HepG2 (cell line): Measurements from ENCODE around the gene OSGIN1. TPM values are rescaled to one million over a fixed set of nuclear protein-coding genes. Genes with fewer than 3 reads are reported as not detected.

Experiments
- ADNP ChIP-seq: sonication (generic); formaldehyde crosslinking; IDR thresholded peaks from 2 replicates; pipeline ENCODE4 v1.4.0; 2020; ENCODE audit warnings: missing genetic modification reagents
- AGO2 ChIP-seq: fragments of 200-400 bp; formaldehyde crosslinking; optimal IDR thresholded peaks from 2 replicates; pipeline ENCODE3; 2017; ENCODE audit warnings: mild to moderate bottlenecking, low read depth, low read length, moderate library complexity
- CBX1 ChIP-seq: IDR thresholded peaks from one replicate; pipeline ENCODE4 v1.6.1; 2016; ENCODE audit warnings: antibody characterized with exemption, low read depth
- DBP ChIP-seq: sonication (generic); formaldehyde crosslinking; IDR thresholded peaks from 2 replicates; pipeline ENCODE4 v1.4.0; 2020; ENCODE audit warnings: missing genetic modification reagents; ENCODE audit errors: not compliant biosample characterization
- FOXA1 ChIP-seq, 2 experiments: fragments of 450-650 bp in 1 of 2; sonication (generic) in 1 of 2; formaldehyde crosslinking in 1 of 2; IDR thresholded peaks; 2 replicates each; pipeline versions ENCODE4 v1.4.0 to v1.6.1; 2016 to 2020; ENCODE audit warnings: missing genetic modification reagents in 1 of 2
- GLMP ChIP-seq: sonication (generic); formaldehyde crosslinking; IDR thresholded peaks from 2 replicates; pipeline ENCODE4 v1.9.0; 2021; ENCODE audit warnings: missing genetic modification reagents, mild to moderate bottlenecking, borderline replicate concordance
- HOXA9 ChIP-seq: sonication (generic); formaldehyde crosslinking; IDR thresholded peaks from 2 replicates; pipeline ENCODE4 v1.8.1; 2022; ENCODE audit warnings: missing genetic modification reagents, mild to moderate bottlenecking, moderate library complexity, borderline replicate concordance
- MXI1 ChIP-seq: IDR thresholded peaks from 3 replicates; pipeline ENCODE4 v1.6.1; 2012; ENCODE audit warnings: low read depth, low read length, inconsistent platforms, borderline replicate concordance
- NR3C1 ChIP-seq: sonication (generic); formaldehyde crosslinking; IDR thresholded peaks from 2 replicates; pipeline ENCODE4 v1.4.0; 2020; ENCODE audit warnings: missing genetic modification reagents
- PAF1 ChIP-seq: IDR thresholded peaks from 2 replicates; pipeline ENCODE4 v1.6.1; 2016; ENCODE audit warnings: missing genetic modification reagents, missing compliant biosample characterization
- PAWR ChIP-seq: sonication (generic); formaldehyde crosslinking; IDR thresholded peaks from 2 replicates; pipeline ENCODE4 v1.4.0; 2020; ENCODE audit warnings: missing genetic modification reagents, mild to moderate bottlenecking, borderline replicate concordance
- SOX13 ChIP-seq, 3 experiments: fragments of 450-650 bp in 1 of 3; sonication (generic) in 1 of 3; formaldehyde crosslinking in 1 of 3; IDR thresholded peaks in 2 of 3; conservative IDR thresholded peaks in 1 of 3; 2 replicates each; pipeline versions ENCODE4 v1.5.0 to v1.6.1; 2016 to 2020; ENCODE audit warnings: antibody characterized with exemption in 1 of 3, mild to moderate bottlenecking in 1 of 3, missing compliant biosample characterization in 1 of 3, missing genetic modification reagents in 1 of 3, moderate library complexity in 1 of 3
- THAP11 ChIP-seq: IDR thresholded peaks from 2 replicates; pipeline ENCODE4 v1.6.1; 2016; ENCODE audit warnings: missing biosample characterization, missing genetic modification reagents
- ZNF207 ChIP-seq: fragments of 450-650 bp; IDR thresholded peaks from 2 replicates; pipeline ENCODE4 v1.6.1; 2016; ENCODE audit warnings: antibody characterized with exemption, borderline replicate concordance
- ZNF780A ChIP-seq: sonication (generic); formaldehyde crosslinking; IDR thresholded peaks from 2 replicates; pipeline ENCODE4 v1.8.0; 2022; ENCODE audit warnings: mild to moderate bottlenecking, missing genetic modification reagents, moderate library complexity
- polyA plus RNA-seq, 8 experiments: library from polyadenylated mRNA; depleted of rRNA in 3 of 8; stranded (reverse) in 7 of 8; unstranded in 1 of 8; fragments of >200 nt; fragmentation: Illumina TruSeq in 4 of 8; extraction: Trizol in 4 of 8; gene quantifications; 2 replicates each; pipeline versions ENCODE4 v1.2.1 to v1.2.3, GENCODE V29; 2011 to 2016; ENCODE audit warnings: low read depth in 4 of 8, missing spikeins in 1 of 8, mixed read lengths in 1 of 8; ENCODE audit not compliant: insufficient read depth in 1 of 8
- total RNA-seq, 5 experiments: library from RNA; depleted of rRNA; stranded (reverse); fragments of >200 nt; fragmentation: Illumina TruSeq; extraction: Trizol; gene quantifications; 2 replicates each; pipeline ENCODE4 v1.2.3, GENCODE V29; 2016; ENCODE audit warnings: low read depth in 1 of 5
- TF ChIP-seq, protein P1 (sequence below): IDR thresholded peaks from 2 replicates; pipeline ENCODE4 v1.6.1; 2016; ENCODE audit warnings: low read depth, missing genetic modification reagents, missing compliant biosample characterization
- TF ChIP-seq, protein P2 (sequence below): sonication (generic); formaldehyde crosslinking; IDR thresholded peaks from 2 replicates; pipeline ENCODE4 v1.4.0; 2020; ENCODE audit warnings: low read depth, mild to moderate bottlenecking, missing genetic modification reagents
- TF ChIP-seq, protein P3 (sequence below): sonication (generic); formaldehyde crosslinking; IDR thresholded peaks from 2 replicates; pipeline ENCODE4 v1.4.0; 2020; ENCODE audit warnings: missing genetic modification reagents
- TF ChIP-seq, protein P4 (sequence below): sonication (generic); formaldehyde crosslinking; IDR thresholded peaks from 2 replicates; pipeline ENCODE4 v1.5.1; 2020; ENCODE audit warnings: missing genetic modification reagents, mild to moderate bottlenecking, borderline replicate concordance

OSGIN1 gene
- total and polyA plus RNA-seq, 2 of the 13 experiments (the other 11 are each of a cell fraction or from before 2014, with no cell fraction given) = 20.5 to 27.1 TPM

GRCh38 chr16:83954577-83955016, 1.6 kb downstream of the OSGIN1 start (continued):
- TF ChIP-seq DBP = no peak
- no peak for TF ChIP-seq FOXA1 (IDR thresholded peaks at IDR 0.05)
- no peak for TF ChIP-seq FOXA1 (CRISPR knock-in tag; IDR thresholded peaks at IDR 0.05)
- no peak for TF ChIP-seq PAF1 (CRISPR knock-in tag)
- no peak for TF ChIP-seq SOX13 (IDR thresholded peaks at IDR 0.05)
- no peak; a peak in 1 of 4 replicates for TF ChIP-seq SOX13 (CRISPR knock-in tag; conservative IDR thresholded peaks at IDR 0.05 in 1 of 2, IDR thresholded peaks at IDR 0.05 in 1 of 2)
- TF ChIP-seq CBX1 = no peak
- TF ChIP-seq NR3C1 (CRISPR knock-in tag) = no peak
- TF ChIP-seq MXI1 = no peak
- no peak for TF ChIP-seq ADNP (CRISPR knock-in tag)
- TF ChIP-seq THAP11 (CRISPR knock-in tag) = 0 out of 2 replicates have a peak, but pooled peaks have one; percentile 24
- no peak for TF ChIP-seq PAWR
- TF ChIP-seq AGO2 = peak; percentile 35
- no peak for TF ChIP-seq ZNF207
- TF ChIP-seq, protein P1, sequence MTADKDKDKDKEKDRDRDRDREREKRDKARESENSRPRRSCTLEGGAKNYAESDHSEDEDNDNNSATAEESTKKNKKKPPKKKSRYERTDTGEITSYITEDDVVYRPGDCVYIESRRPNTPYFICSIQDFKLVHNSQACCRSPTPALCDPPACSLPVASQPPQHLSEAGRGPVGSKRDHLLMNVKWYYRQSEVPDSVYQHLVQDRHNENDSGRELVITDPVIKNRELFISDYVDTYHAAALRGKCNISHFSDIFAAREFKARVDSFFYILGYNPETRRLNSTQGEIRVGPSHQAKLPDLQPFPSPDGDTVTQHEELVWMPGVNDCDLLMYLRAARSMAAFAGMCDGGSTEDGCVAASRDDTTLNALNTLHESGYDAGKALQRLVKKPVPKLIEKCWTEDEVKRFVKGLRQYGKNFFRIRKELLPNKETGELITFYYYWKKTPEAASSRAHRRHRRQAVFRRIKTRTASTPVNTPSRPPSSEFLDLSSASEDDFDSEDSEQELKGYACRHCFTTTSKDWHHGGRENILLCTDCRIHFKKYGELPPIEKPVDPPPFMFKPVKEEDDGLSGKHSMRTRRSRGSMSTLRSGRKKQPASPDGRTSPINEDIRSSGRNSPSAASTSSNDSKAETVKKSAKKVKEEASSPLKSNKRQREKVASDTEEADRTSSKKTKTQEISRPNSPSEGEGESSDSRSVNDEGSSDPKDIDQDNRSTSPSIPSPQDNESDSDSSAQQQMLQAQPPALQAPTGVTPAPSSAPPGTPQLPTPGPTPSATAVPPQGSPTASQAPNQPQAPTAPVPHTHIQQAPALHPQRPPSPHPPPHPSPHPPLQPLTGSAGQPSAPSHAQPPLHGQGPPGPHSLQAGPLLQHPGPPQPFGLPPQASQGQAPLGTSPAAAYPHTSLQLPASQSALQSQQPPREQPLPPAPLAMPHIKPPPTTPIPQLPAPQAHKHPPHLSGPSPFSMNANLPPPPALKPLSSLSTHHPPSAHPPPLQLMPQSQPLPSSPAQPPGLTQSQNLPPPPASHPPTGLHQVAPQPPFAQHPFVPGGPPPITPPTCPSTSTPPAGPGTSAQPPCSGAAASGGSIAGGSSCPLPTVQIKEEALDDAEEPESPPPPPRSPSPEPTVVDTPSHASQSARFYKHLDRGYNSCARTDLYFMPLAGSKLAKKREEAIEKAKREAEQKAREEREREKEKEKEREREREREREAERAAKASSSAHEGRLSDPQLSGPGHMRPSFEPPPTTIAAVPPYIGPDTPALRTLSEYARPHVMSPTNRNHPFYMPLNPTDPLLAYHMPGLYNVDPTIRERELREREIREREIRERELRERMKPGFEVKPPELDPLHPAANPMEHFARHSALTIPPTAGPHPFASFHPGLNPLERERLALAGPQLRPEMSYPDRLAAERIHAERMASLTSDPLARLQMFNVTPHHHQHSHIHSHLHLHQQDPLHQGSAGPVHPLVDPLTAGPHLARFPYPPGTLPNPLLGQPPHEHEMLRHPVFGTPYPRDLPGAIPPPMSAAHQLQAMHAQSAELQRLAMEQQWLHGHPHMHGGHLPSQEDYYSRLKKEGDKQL (CRISPR knock-in tag) = no peak
- TF ChIP-seq, protein P2, sequence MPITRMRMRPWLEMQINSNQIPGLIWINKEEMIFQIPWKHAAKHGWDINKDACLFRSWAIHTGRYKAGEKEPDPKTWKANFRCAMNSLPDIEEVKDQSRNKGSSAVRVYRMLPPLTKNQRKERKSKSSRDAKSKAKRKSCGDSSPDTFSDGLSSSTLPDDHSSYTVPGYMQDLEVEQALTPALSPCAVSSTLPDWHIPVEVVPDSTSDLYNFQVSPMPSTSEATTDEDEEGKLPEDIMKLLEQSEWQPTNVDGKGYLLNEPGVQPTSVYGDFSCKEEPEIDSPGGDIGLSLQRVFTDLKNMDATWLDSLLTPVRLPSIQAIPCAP = no peak
- TF ChIP-seq ZNF780A (CRISPR knock-in tag) = no peak
- TF ChIP-seq HOXA9 (CRISPR knock-in tag) = no peak
- TF ChIP-seq GLMP = no peak
- TF ChIP-seq, protein P3, sequence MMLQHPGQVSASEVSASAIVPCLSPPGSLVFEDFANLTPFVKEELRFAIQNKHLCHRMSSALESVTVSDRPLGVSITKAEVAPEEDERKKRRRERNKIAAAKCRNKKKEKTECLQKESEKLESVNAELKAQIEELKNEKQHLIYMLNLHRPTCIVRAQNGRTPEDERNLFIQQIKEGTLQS = peak; percentile 74; the same call in 1 of the 2 replicates
- TF ChIP-seq, protein P4, sequence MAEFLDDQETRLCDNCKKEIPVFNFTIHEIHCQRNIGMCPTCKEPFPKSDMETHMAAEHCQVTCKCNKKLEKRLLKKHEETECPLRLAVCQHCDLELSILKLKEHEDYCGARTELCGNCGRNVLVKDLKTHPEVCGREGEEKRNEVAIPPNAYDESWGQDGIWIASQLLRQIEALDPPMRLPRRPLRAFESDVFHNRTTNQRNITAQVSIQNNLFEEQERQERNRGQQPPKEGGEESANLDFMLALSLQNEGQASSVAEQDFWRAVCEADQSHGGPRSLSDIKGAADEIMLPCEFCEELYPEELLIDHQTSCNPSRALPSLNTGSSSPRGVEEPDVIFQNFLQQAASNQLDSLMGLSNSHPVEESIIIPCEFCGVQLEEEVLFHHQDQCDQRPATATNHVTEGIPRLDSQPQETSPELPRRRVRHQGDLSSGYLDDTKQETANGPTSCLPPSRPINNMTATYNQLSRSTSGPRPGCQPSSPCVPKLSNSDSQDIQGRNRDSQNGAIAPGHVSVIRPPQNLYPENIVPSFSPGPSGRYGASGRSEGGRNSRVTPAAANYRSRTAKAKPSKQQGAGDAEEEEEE (CRISPR knock-in tag) = no peak
